GM12891 (cell line): Measurements from ENCODE around the gene ECHDC3.

Source experiments
- PAX5 ChIP-seq: IDR thresholded peaks from 2 replicates; pipeline ENCODE4 v1.6.1; 2011; ENCODE audit warnings: low read length, moderate library complexity, mild to moderate bottlenecking; ENCODE audit not compliant: insufficient read depth, severe bottlenecking
- POLR2A ChIP-seq: IDR thresholded peaks from 2 replicates; pipeline ENCODE4 v1.6.1; 2011; ENCODE audit warnings: low read depth, low read length, control low read depth
- POLR2AphosphoS5 ChIP-seq: IDR thresholded peaks from 2 replicates; pipeline ENCODE4 v1.6.1; 2011; ENCODE audit warnings: low read depth, low read length, control low read depth
- SPI1 ChIP-seq: IDR thresholded peaks from 2 replicates; pipeline ENCODE4 v1.6.1; 2011; ENCODE audit warnings: low read depth, low read length, control low read depth
- TAF1 ChIP-seq: IDR thresholded peaks from 2 replicates; pipeline ENCODE4 v1.6.1; 2011; ENCODE audit warnings: low read depth, low read length, control low read depth

- TF ChIP-seq POLR2A (no peak), POLR2AphosphoS5 (no peak), TAF1 (no peak), PAX5 (no peak), SPI1 (no peak)
These were observed 54.3 kb downstream of the ECHDC3 start for GRCh38 chr10:11796474-11796873.
